Glutamatergic neuron (in vitro differentiated cells): ENCODE results near the gene KCNJ4. TPM values are rescaled to one million over a fixed set of nuclear protein-coding genes. Genes with fewer than 3 reads are reported as not detected.
A peak's percentile ranks its signal among the peaks of the same experiment; 100 is the strongest.
"Not testable (repeated sequence)": the region's sequence is repeated elsewhere in the genome, so short reads cannot be mapped to it uniquely, and the experiment has no call there.

Experiments
- DNase-seq: peaks from one replicate; pipeline ENCODE4 v3.0.0; 2022
- H3K27ac Mint-ChIP-seq: one replicate; pipeline ENCODE4 v1.8.0; 2020; ENCODE audit warnings: mild to moderate bottlenecking, mixed read lengths, inconsistent platforms; ENCODE audit not compliant: unreplicated experiment
- H3K27me3 Mint-ChIP-seq: one replicate; pipeline ENCODE4 v1.8.0; 2020; ENCODE audit warnings: mild to moderate bottlenecking, moderate library complexity, mixed read lengths, inconsistent platforms; ENCODE audit not compliant: unreplicated experiment
- H3K36me3 Mint-ChIP-seq: one replicate; pipeline ENCODE4 v1.8.0; 2020; ENCODE audit warnings: mild to moderate bottlenecking, mixed read lengths, inconsistent platforms; ENCODE audit not compliant: unreplicated experiment
- H3K4me1 Mint-ChIP-seq: one replicate; pipeline ENCODE4 v1.8.0; 2020; ENCODE audit warnings: mild to moderate bottlenecking, low read depth, mixed read lengths, inconsistent platforms; ENCODE audit not compliant: unreplicated experiment
- H3K4me3 Mint-ChIP-seq: one replicate; pipeline ENCODE4 v1.8.0; 2020; ENCODE audit warnings: mild to moderate bottlenecking, mixed read lengths, inconsistent platforms; ENCODE audit not compliant: unreplicated experiment
- H3K9me3 Mint-ChIP-seq: one replicate; pipeline ENCODE4 v1.8.0; 2020; ENCODE audit warnings: mild to moderate bottlenecking, moderate library complexity, mixed read lengths, inconsistent platforms; ENCODE audit not compliant: unreplicated experiment
- CTCF ChIP-seq: fragments of 200-600 bp; sonication (generic); IDR thresholded peaks from one replicate; pipeline ENCODE4 v1.5.0; 2021; ENCODE audit not compliant: partially characterized antibody, unreplicated experiment
- total RNA-seq: library from RNA; stranded (reverse); fragmentation: NEBNext Ultra II Directional; extraction: Animal tissue kit (Norgen Biotek cat#: 25700); gene quantifications from one replicate; pipeline ENCODE4 v1.2.1, GENCODE V29; 2021; ENCODE audit not compliant: unreplicated experiment

Gene KCNJ4
- total RNA-seq, 1 donor from 2014 or later = 0.86 TPM

GRCh38 chr22:38406617-38407016 is 48.4 kb downstream of the KCNJ4 start:
- no peak overlapping the region for H3K27ac Mint-ChIP-seq
- TF ChIP-seq CTCF = no peak
- peaks cover 4% of the 10 kb centered on the region for H3K27me3 Mint-ChIP-seq
- peaks cover 5% of the 10 kb centered on the region for H3K9me3 Mint-ChIP-seq
- no peak overlapping the region for H3K4me3 Mint-ChIP-seq
- H3K4me1 Mint-ChIP-seq = peaks cover 2% of the 10 kb centered on the region
- peaks cover 13% of the 10 kb centered on the region for H3K36me3 Mint-ChIP-seq
- DNase-seq = no peak

GRCh38 chr22:38404419-38404818 is 50.6 kb downstream of the KCNJ4 start:
- peaks cover 6% of the 10 kb centered on the region for H3K9me3 Mint-ChIP-seq
- H3K27ac Mint-ChIP-seq = no peak overlapping the region
- no peak for TF ChIP-seq CTCF
- peaks cover 6% of the 10 kb centered on the region for H3K27me3 Mint-ChIP-seq
- no peak overlapping the region for H3K4me3 Mint-ChIP-seq
- H3K36me3 Mint-ChIP-seq = peaks cover 8% of the 10 kb centered on the region
- DNase-seq = no peak
- peaks cover 10% of the 10 kb centered on the region for H3K4me1 Mint-ChIP-seq

GRCh38 chr22:38403812-38404211 is 51.2 kb downstream of the KCNJ4 start:
- Mint-ChIP-seq H3K27ac (no peak overlapping the region), H3K27me3 (peaks cover 6% of the 10 kb centered on the region), H3K9me3 (peaks cover 9% of the 10 kb centered on the region), H3K4me3 (no peak overlapping the region), H3K36me3 (peaks cover 8% of the 10 kb centered on the region), H3K4me1 (peaks cover 10% of the 10 kb centered on the region)
- no peak for TF ChIP-seq CTCF
- no peak for DNase-seq

- no peak overlapping the region for H3K4me3 Mint-ChIP-seq
- H3K27me3 Mint-ChIP-seq = peaks cover 6% of the 10 kb centered on the region
- H3K9me3 Mint-ChIP-seq = peaks cover 9% of the 10 kb centered on the region
- H3K4me1 Mint-ChIP-seq = peaks cover 9% of the 10 kb centered on the region
- H3K27ac Mint-ChIP-seq = no peak overlapping the region
- TF ChIP-seq CTCF = no peak
- H3K36me3 Mint-ChIP-seq = no peaks in the 10 kb centered on the region
- DNase-seq = no peak
Measured at GRCh38 chr22:38402204-38402603, 52.8 kb downstream of the KCNJ4 start.

GRCh38 chr22:38401336-38402084 is 53.5 kb downstream of the KCNJ4 start:
- Mint-ChIP-seq H3K4me3 (no peak overlapping the region), H3K9me3 (peaks cover 9% of the 10 kb centered on the region), H3K36me3 (no peaks in the 10 kb centered on the region), H3K27me3 (peaks cover 6% of the 10 kb centered on the region), H3K27ac (peak overlapping the region; percentile 59), H3K4me1 (peaks cover 9% of the 10 kb centered on the region)
- DNase-seq = no peak
- TF ChIP-seq CTCF = no peak

- H3K27ac Mint-ChIP-seq, H3K4me3 Mint-ChIP-seq, H3K27me3 Mint-ChIP-seq, DNase-seq, H3K9me3 Mint-ChIP-seq, H3K36me3 Mint-ChIP-seq: not testable (repeated sequence)
- peaks cover 11% of the 10 kb centered on the region for H3K4me1 Mint-ChIP-seq
Measured at GRCh38 chr22:38400256-38400655, 54.7 kb downstream of the KCNJ4 start.
